Astrocyte (in vitro differentiated cells and primary cell): Measurements from ENCODE around the gene TEX14.

Experiments
- EZH2 ChIP-seq: IDR thresholded peaks from 2 replicates; pipeline ENCODE4 v1.6.1; 2012; ENCODE audit warnings: mild to moderate bottlenecking, low read length, inconsistent platforms; ENCODE audit not compliant: insufficient read depth
- TF ChIP-seq, protein P1 (sequence below): IDR thresholded peaks from 2 replicates; pipeline ENCODE4 v1.5.1; 2011; ENCODE audit warnings: low read depth, mild to moderate bottlenecking, inconsistent platforms, low read length, moderate library complexity; ENCODE audit not compliant: insufficient read depth

DNA sequence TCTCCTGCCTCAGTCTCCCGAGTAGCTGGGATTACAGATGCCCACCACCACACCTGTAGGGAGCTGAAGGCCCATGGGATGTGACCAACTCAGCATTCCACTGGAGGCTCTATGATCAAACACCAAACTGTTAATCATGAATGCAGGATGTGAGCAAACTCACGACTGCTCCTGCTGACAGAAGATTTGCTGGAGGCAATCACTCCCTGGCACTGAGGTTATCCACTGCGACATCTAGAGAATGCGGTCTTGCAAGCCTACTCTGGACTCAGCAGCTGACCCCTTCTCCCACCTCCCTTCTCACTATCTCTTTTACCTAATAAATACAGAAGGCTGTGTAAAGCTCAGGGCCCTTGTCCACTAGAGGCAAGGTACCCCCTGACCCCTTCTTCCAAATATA is 4.9 kb downstream of the TEX14 start:
- no peak for TF ChIP-seq EZH2
- TF ChIP-seq, protein P1, sequence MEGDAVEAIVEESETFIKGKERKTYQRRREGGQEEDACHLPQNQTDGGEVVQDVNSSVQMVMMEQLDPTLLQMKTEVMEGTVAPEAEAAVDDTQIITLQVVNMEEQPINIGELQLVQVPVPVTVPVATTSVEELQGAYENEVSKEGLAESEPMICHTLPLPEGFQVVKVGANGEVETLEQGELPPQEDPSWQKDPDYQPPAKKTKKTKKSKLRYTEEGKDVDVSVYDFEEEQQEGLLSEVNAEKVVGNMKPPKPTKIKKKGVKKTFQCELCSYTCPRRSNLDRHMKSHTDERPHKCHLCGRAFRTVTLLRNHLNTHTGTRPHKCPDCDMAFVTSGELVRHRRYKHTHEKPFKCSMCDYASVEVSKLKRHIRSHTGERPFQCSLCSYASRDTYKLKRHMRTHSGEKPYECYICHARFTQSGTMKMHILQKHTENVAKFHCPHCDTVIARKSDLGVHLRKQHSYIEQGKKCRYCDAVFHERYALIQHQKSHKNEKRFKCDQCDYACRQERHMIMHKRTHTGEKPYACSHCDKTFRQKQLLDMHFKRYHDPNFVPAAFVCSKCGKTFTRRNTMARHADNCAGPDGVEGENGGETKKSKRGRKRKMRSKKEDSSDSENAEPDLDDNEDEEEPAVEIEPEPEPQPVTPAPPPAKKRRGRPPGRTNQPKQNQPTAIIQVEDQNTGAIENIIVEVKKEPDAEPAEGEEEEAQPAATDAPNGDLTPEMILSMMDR: no peak
